ENCODE data around the gene SPNS3. TPM values are rescaled to one million over a fixed set of nuclear protein-coding genes. Genes with fewer than 3 reads are reported as not detected.

SPNS3 gene
- polyA plus RNA-seq, 1 donor (not counting 4 experiments of a cell fraction or from before 2014, with no cell fraction given): not detected

GRCh38 chr17:4477255-4477791 lies 43.6 kb downstream of the SPNS3 start:
- Histone ChIP-seq H3K9me1 (ENCODE audit: control insufficient read depth, extremely low read depth, insufficient read depth, low read length) (no peaks in the 10 kb centered on the region), H3K4me2 (ENCODE audit: control insufficient read depth, extremely low read depth, insufficient read depth, low read depth, low read length) (no peak overlapping the region), H3K4me3 (ENCODE audit: control insufficient read depth in 2 of 3, extremely low read depth in 1 of 3, insufficient read depth in 2 of 3, low read depth in 1 of 3, low read length in 3 of 3) (no peak overlapping the region), H3K27me3 (ENCODE audit: control insufficient read depth, extremely low read depth, insufficient read depth, low read length) (no peaks in the 10 kb centered on the region), H2AFZ (ENCODE audit: control insufficient read depth, low read length) (no peak overlapping the region), H3K9ac (ENCODE audit: control insufficient read depth, extremely low read depth, insufficient read depth, low read length) (no peak overlapping the region), H3K9me3 (ENCODE audit: control insufficient read depth, low read depth, low read length) (no peaks in the 10 kb centered on the region), H3K27ac (ENCODE audit: control insufficient read depth, insufficient read depth, low read length) (no peak overlapping the region), H4K20me1 (ENCODE audit: control insufficient read depth, extremely low read depth, insufficient read depth, low read length) (no peaks in the 10 kb centered on the region), H3K36me3 (ENCODE audit: control insufficient read depth in 2 of 2, extremely low read depth in 1 of 2, insufficient read depth in 2 of 2, low read length in 2 of 2) (no peaks in the 10 kb centered on the region), H3K4me1 (ENCODE audit: control insufficient read depth, extremely low read depth, insufficient read depth, low read length) (peaks cover 13% of the 10 kb centered on the region), H3K79me2 (ENCODE audit: control insufficient read depth, insufficient read depth, low read length) (no peaks in the 10 kb centered on the region)
- dilution Hi-C loops (cut with MboI; ENCODE audit: extremely low pct_ligation_motif_present, low sequenced_read_pairs): no loop called here
- no peak for TF ChIP-seq CTCF (optimal IDR thresholded peaks at IDR 0.05 in 1 of 3, IDR thresholded peaks at IDR 0.05 in 1 of 3, conservative IDR thresholded peaks at IDR 0.05 in 1 of 3; ENCODE audit: extremely low read depth in 1 of 3, insufficient read depth in 2 of 3, low read length in 3 of 3)
- TF ChIP-seq EZH2 (IDR thresholded peaks at IDR 0.05; ENCODE audit: low read length): no peak
- DNase-seq (ENCODE audit: low read depth, low spot score) (no peak), FAIRE-seq (no peak)

DNA sequence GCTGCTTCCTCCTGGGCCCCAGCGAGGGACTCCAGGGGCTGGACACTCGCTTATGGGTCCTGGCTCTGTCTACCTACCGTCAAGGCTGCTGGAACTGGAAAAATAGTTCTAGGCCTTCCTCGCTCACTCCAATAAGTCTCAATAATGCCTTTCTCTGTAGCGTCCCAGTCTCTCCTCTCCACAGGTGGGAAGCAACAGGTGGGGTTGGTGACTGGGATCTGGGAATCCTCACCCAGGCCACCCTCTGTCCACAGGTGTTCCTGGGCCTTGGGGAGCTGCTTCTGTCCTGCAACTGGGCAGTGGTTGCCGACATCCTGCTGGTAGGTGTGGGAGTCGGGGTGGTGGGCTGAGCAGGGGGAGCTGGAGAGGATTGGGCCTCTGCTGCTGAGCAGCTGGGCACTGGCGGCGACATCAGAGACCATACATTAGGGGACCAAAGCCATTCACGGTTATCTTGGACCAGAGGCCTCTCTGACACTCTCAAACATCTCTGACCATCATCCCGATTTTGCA lies 44.6 kb downstream of the SPNS3 start:
- Histone ChIP-seq H3K4me3 (ENCODE audit: control insufficient read depth in 2 of 3, extremely low read depth in 1 of 3, insufficient read depth in 2 of 3, low read depth in 1 of 3, low read length in 3 of 3) (no peak overlapping the region), H3K79me2 (ENCODE audit: control insufficient read depth, insufficient read depth, low read length) (no peaks in the 10 kb centered on the region), H3K27me3 (ENCODE audit: control insufficient read depth, extremely low read depth, insufficient read depth, low read length) (no peaks in the 10 kb centered on the region), H3K4me2 (ENCODE audit: control insufficient read depth, extremely low read depth, insufficient read depth, low read depth, low read length) (no peak overlapping the region), H3K27ac (ENCODE audit: control insufficient read depth, insufficient read depth, low read length) (no peak overlapping the region), H3K9me1 (ENCODE audit: control insufficient read depth, extremely low read depth, insufficient read depth, low read length) (no peaks in the 10 kb centered on the region), H3K36me3 (ENCODE audit: control insufficient read depth in 2 of 2, extremely low read depth in 1 of 2, insufficient read depth in 2 of 2, low read length in 2 of 2) (no peaks in the 10 kb centered on the region), H2AFZ (ENCODE audit: control insufficient read depth, low read length) (no peak overlapping the region), H4K20me1 (ENCODE audit: control insufficient read depth, extremely low read depth, insufficient read depth, low read length) (no peaks in the 10 kb centered on the region), H3K9me3 (ENCODE audit: control insufficient read depth, low read depth, low read length) (no peaks in the 10 kb centered on the region), H3K4me1 (ENCODE audit: control insufficient read depth, extremely low read depth, insufficient read depth, low read length) (peaks cover 23% of the 10 kb centered on the region), H3K9ac (ENCODE audit: control insufficient read depth, extremely low read depth, insufficient read depth, low read length) (no peak overlapping the region)
- no peak for DNase-seq (ENCODE audit: low read depth, low spot score)
- no peak for FAIRE-seq
- TF ChIP-seq CTCF (optimal IDR thresholded peaks at IDR 0.05 in 1 of 3, IDR thresholded peaks at IDR 0.05 in 1 of 3, conservative IDR thresholded peaks at IDR 0.05 in 1 of 3; ENCODE audit: extremely low read depth in 1 of 3, insufficient read depth in 2 of 3, low read length in 3 of 3): no peak
- TF ChIP-seq EZH2 (IDR thresholded peaks at IDR 0.05; ENCODE audit: low read length): no peak
- dilution Hi-C loops (cut with MboI; ENCODE audit: extremely low pct_ligation_motif_present, low sequenced_read_pairs): no loop called here
